IMR-90 (cell line): ENCODE measurements around the gene PPP3CB. TPM values are rescaled to one million over a fixed set of nuclear protein-coding genes. Genes with fewer than 3 reads are reported as not detected.

Source experiments
- ATAC-seq: fragments of 200-7000 bp; cut with Tn5 transposase; 2 replicates; pipeline ENCODE4 v1.9.1; 2020; ENCODE audit warnings: low read depth, mild to moderate bottlenecking, moderate library complexity
- BruUV-seq: library from RNA; stranded (reverse); fragments of 400-500 nt; replicated peaks from 2 replicates; lab custom pipeline; 2021; lab: Mats Ljungman, UMichigan
- CTCF ChIA-PET: fragments of 300-600 bp; formaldehyde crosslinking; extraction: SDS; loops from one replicate; lab custom pipeline; 2021; ENCODE audit warnings: antibody characterized with exemption; lab: Yijun Ruan, JAX
- POLR2A ChIA-PET: fragments of 300-600 bp; sonication (Branson Sonifier 250); formaldehyde crosslinking; loops from one replicate; lab custom pipeline; 2022; ENCODE audit warnings: antibody characterized with exemption; ENCODE audit not compliant: unreplicated experiment; lab: Charles Lee
- DNase-seq: peaks from one replicate; pipeline ENCODE4 v3.0.0; 2013
- H2AFZ ChIP-seq: replicated peaks from 2 replicates; pipeline ENCODE3; 2013; ENCODE audit warnings: low read length, mild to moderate bottlenecking; ENCODE audit not compliant: poor library complexity
- H2AK5ac ChIP-seq: 2 replicates; pipeline ENCODE4 v1.6.1; 2013; ENCODE audit warnings: low read depth, low read length, inconsistent platforms
- H2AK9ac ChIP-seq: replicated peaks from 2 replicates; pipeline ENCODE3; 2013; ENCODE audit warnings: mild to moderate bottlenecking, low read depth, low read length, moderate library complexity; ENCODE audit not compliant: poor library complexity
- H2BK120ac ChIP-seq: 2 replicates; pipeline ENCODE4 v1.6.1; 2013; ENCODE audit warnings: low read depth, low read length, inconsistent platforms
- H2BK15ac ChIP-seq: 3 replicates; pipeline ENCODE4 v1.6.1; 2013; ENCODE audit warnings: low read depth, low read length, inconsistent platforms
- H2BK20ac ChIP-seq: 2 replicates; pipeline ENCODE4 v1.6.1; 2013; ENCODE audit warnings: low read depth, mild to moderate bottlenecking, inconsistent platforms, low read length, moderate library complexity
- H2BK5ac ChIP-seq: 2 replicates; pipeline ENCODE4 v1.6.1; 2013; ENCODE audit warnings: mild to moderate bottlenecking, low read depth, low read length, inconsistent platforms; ENCODE audit not compliant: poor library complexity, severe bottlenecking
- H3K14ac ChIP-seq: replicated peaks from 2 replicates; pipeline ENCODE4 v1.6.1; 2013; ENCODE audit warnings: low read depth, low read length, inconsistent platforms
- H3K18ac ChIP-seq: 2 replicates; pipeline ENCODE4 v1.6.1; 2013; ENCODE audit warnings: low read depth, low read length, control low read depth
- H3K23ac ChIP-seq: 2 replicates; pipeline ENCODE4 v1.6.1; 2013; ENCODE audit warnings: low read depth, low read length, inconsistent platforms
- H3K27ac ChIP-seq: 2 replicates; pipeline ENCODE4 v1.5.1; 2013; ENCODE audit warnings: mild to moderate bottlenecking, control low read depth, low read length; ENCODE audit not compliant: insufficient read depth
- H3K27me3 ChIP-seq: 2 replicates; pipeline ENCODE4 v1.6.1; 2013; ENCODE audit warnings: low read length; ENCODE audit not compliant: control insufficient read depth, insufficient read depth
- H3K36me3 ChIP-seq: 2 replicates; pipeline ENCODE4 v1.6.1; 2013; ENCODE audit warnings: low read length, mixed read lengths; ENCODE audit not compliant: control insufficient read depth, insufficient read depth
- H3K4ac ChIP-seq: 2 replicates; pipeline ENCODE4 v1.6.1; 2013; ENCODE audit warnings: low read depth, low read length, inconsistent platforms
- H3K4me1 ChIP-seq: 2 replicates; pipeline ENCODE4 v1.6.1; 2013; ENCODE audit warnings: low read length, mixed read lengths; ENCODE audit not compliant: control insufficient read depth, insufficient read depth
- H3K4me2 ChIP-seq: 2 replicates; pipeline ENCODE4 v1.6.1; 2013; ENCODE audit warnings: low read depth, mild to moderate bottlenecking, control low read depth, low read length, moderate library complexity
- H3K4me3 ChIP-seq: 2 replicates; pipeline ENCODE4 v1.5.1; 2013; ENCODE audit warnings: low read depth, mild to moderate bottlenecking, control low read depth, low read length, moderate library complexity; ENCODE audit not compliant: insufficient read depth
- H3K56ac ChIP-seq: 2 replicates; pipeline ENCODE4 v1.6.1; 2013; ENCODE audit warnings: low read length, inconsistent platforms; ENCODE audit not compliant: insufficient read depth; ENCODE audit errors: extremely low read depth
- H3K79me1 ChIP-seq, 2 experiments: 2 replicates each; pipeline ENCODE4 v1.6.1; 2013; ENCODE audit warnings: low read length in 2 of 2, inconsistent platforms in 1 of 2, low read depth in 1 of 2
- H3K9ac ChIP-seq: 2 replicates; pipeline ENCODE4 v1.6.1; 2013; ENCODE audit warnings: low read depth, low read length, control low read depth
- H3K9me1 ChIP-seq: 2 replicates; pipeline ENCODE4 v1.6.1; 2013; ENCODE audit warnings: low read length, inconsistent platforms; ENCODE audit not compliant: insufficient read depth
- H3K9me3 ChIP-seq: 2 replicates; pipeline ENCODE4 v1.6.1; 2013; ENCODE audit warnings: low read length; ENCODE audit not compliant: control insufficient read depth, insufficient read depth
- H4K20me1 ChIP-seq: 2 replicates; pipeline ENCODE4 v1.6.1; 2013; ENCODE audit warnings: low read length, inconsistent platforms; ENCODE audit not compliant: insufficient read depth
- H4K5ac ChIP-seq: 2 replicates; pipeline ENCODE4 v1.6.1; 2013; ENCODE audit warnings: mild to moderate bottlenecking, low read depth, low read length, control low read depth
- H4K8ac ChIP-seq, 2 experiments: 2 replicates each; pipeline ENCODE4 v1.6.1; 2013; ENCODE audit warnings: low read depth in 2 of 2, low read length in 2 of 2, control low read depth in 1 of 2, inconsistent platforms in 1 of 2
- H4K91ac ChIP-seq: 2 replicates; pipeline ENCODE4 v1.6.1; 2013; ENCODE audit warnings: low read depth, low read length, inconsistent platforms; ENCODE audit not compliant: insufficient read depth
- BHLHE40 ChIP-seq: fragments of 150-350 bp; IDR thresholded peaks from 2 replicates; pipeline ENCODE4 v1.6.1; 2016; ENCODE audit warnings: mild to moderate bottlenecking, low read depth, low read length
- CEBPB ChIP-seq: IDR thresholded peaks from 2 replicates; pipeline ENCODE4 v1.6.1; 2012; ENCODE audit warnings: low read depth, low read length, improper control_type of control experiment
- CHD1 ChIP-seq: IDR thresholded peaks from 2 replicates; pipeline ENCODE4 v1.6.1; 2012; ENCODE audit warnings: low read depth, low read length, improper control_type of control experiment
- CTCF ChIP-seq: conservative IDR thresholded peaks from 2 replicates; pipeline ENCODE4 v1.5.1; 2012; ENCODE audit warnings: mild to moderate bottlenecking, low read depth, low read length, improper control_type of control experiment
- ELK1 ChIP-seq: fragments of 150-350 bp; IDR thresholded peaks from 2 replicates; pipeline ENCODE4 v1.6.1; 2016; ENCODE audit warnings: low read depth, mild to moderate bottlenecking, low read length, moderate library complexity, borderline replicate concordance
- FOS ChIP-seq: fragments of 150-350 bp; IDR thresholded peaks from 2 replicates; pipeline ENCODE4 v1.6.1; 2016; ENCODE audit warnings: low read depth, low read length
- MAFK ChIP-seq: IDR thresholded peaks from 2 replicates; pipeline ENCODE4 v1.6.1; 2012; ENCODE audit warnings: low read depth, low read length, improper control_type of control experiment
- MAZ ChIP-seq: IDR thresholded peaks from 2 replicates; pipeline ENCODE4 v1.6.1; 2012; ENCODE audit warnings: low read depth, mild to moderate bottlenecking, low read length, improper control_type of control experiment, moderate library complexity, borderline replicate concordance
- MXI1 ChIP-seq: IDR thresholded peaks from 2 replicates; pipeline ENCODE4 v1.6.1; 2012; ENCODE audit warnings: low read depth, mild to moderate bottlenecking, low read length, moderate library complexity, borderline replicate concordance
- NFE2L2 ChIP-seq: fragments of 150-350 bp; IDR thresholded peaks from 2 replicates; pipeline ENCODE4 v1.6.1; 2016; ENCODE audit warnings: low read depth, mild to moderate bottlenecking, low read length
- POLR2A ChIP-seq: IDR thresholded peaks from 2 replicates; pipeline ENCODE4 v1.6.1; 2012; ENCODE audit warnings: mild to moderate bottlenecking, low read depth, low read length
- RAD21 ChIP-seq: IDR thresholded peaks from 2 replicates; pipeline ENCODE4 v1.6.1; 2012; ENCODE audit warnings: low read length, improper control_type of control experiment
- RCOR1 ChIP-seq: IDR thresholded peaks from 2 replicates; pipeline ENCODE4 v1.6.1; 2012; ENCODE audit warnings: mild to moderate bottlenecking, low read length, improper control_type of control experiment; ENCODE audit not compliant: insufficient replicate concordance
- RFX5 ChIP-seq: IDR thresholded peaks from 2 replicates; pipeline ENCODE4 v1.8.0; 2012; ENCODE audit warnings: low read depth, mild to moderate bottlenecking, low read length, moderate library complexity
- SMC3 ChIP-seq: fragments of 150-350 bp; IDR thresholded peaks from 2 replicates; pipeline ENCODE4 v1.6.1; 2016; ENCODE audit warnings: low read depth, mild to moderate bottlenecking, antibody characterized with exemption, low read length, moderate library complexity
- USF2 ChIP-seq: fragments of 150-350 bp; IDR thresholded peaks from 2 replicates; pipeline ENCODE4 v1.6.1; 2017; ENCODE audit warnings: mild to moderate bottlenecking, antibody characterized with exemption, low read length, low read depth
- WGBS, 2 experiments: methylation state at CpG; one replicate each; pipeline versions ENCODE4 v1.1.5 to v1.1.7; 2013; ENCODE audit warnings: missing lambda C conversion rate in 2 of 2; ENCODE audit not compliant: insufficient read length in 1 of 2; ENCODE audit errors: extremely low coverage in 2 of 2; 5-methylcytosine and 5-hydroxymethylcytosine counted together
- dilution Hi-C: fragments of 300-500 bp; cut with HindIII; formaldehyde crosslinking; loops from one replicate; pipeline ENCODE4 v1.14.3; 2018; ENCODE audit warnings: low sequenced_read_pairs; ENCODE audit not compliant: unreplicated experiment
- in situ Hi-C: fragments of 300-500 bp; cut with MboI; formaldehyde crosslinking; loops from 3 replicates; pipeline ENCODE4 v1.14.3; 2019; ENCODE audit warnings: low sequenced_read_pairs, inconsistent platforms, mixed read lengths
- intact Hi-C: fragments of 100-400 bp; cut with micrococcal nuclease; formaldehyde crosslinking; loops from 2 replicates; pipeline ENCODE4 v1.10.0; 2022
- polyA plus RNA-seq, 3 experiments: library from polyadenylated mRNA; depleted of rRNA; stranded (reverse); fragments of >200 nt; gene quantifications; 2 replicates each; pipeline ENCODE4 v1.2.3, GENCODE V29; 2012; ENCODE audit warnings: low replicate concordance in 1 of 3
- total RNA-seq: library from RNA; depleted of rRNA; stranded (reverse); fragments of >200 nt; gene quantifications from 2 replicates; pipeline ENCODE4 v1.2.3, GENCODE V29; 2012

Gene PPP3CB
- total and polyA plus RNA-seq, 2 of the 4 experiments (the other 2 are of a cell fraction) = 22.9 to 36.4 TPM

- Histone ChIP-seq H2BK5ac (no peak overlapping the region), H3K27ac (no peak overlapping the region), H3K14ac (no peak overlapping the region), H4K20me1 (no peaks in the 10 kb centered on the region), H3K36me3 (peaks cover 11% of the 10 kb centered on the region), H3K27me3 (no peaks in the 10 kb centered on the region), H3K9ac (no peak overlapping the region), H4K91ac (no peak overlapping the region), H3K9me1 (peaks cover 6% of the 10 kb centered on the region; the same call in 1 of the 2 replicates), H3K4ac (no peak overlapping the region), H2BK15ac (no peak overlapping the region), H2BK120ac (no peak overlapping the region), H3K9me3 (no peaks in the 10 kb centered on the region), H3K79me1 (peaks cover 0 to 10% of the 10 kb centered on the region in 2 experiments; a peak in 2 of 4 replicates), H2AK5ac (no peak overlapping the region), H4K8ac (no peak overlapping the region), H4K5ac (no peak overlapping the region), H3K18ac (no peak overlapping the region), H3K4me2 (no peak overlapping the region), H3K23ac (no peak overlapping the region), H3K56ac (no peak overlapping the region), H3K4me3 (no peak overlapping the region), H2AFZ (no peak overlapping the region), H3K4me1 (no peaks in the 10 kb centered on the region), H2BK20ac (no peak overlapping the region), H2AK9ac (no peak overlapping the region)
- POLR2A ChIA-PET = no interaction called here
- CTCF ChIA-PET = no interaction called here
- intact Hi-C loops (no loop called here), in situ Hi-C loops (no loop called here), dilution Hi-C loops (no loop called here)
- no TSS peak for BruUV-seq
- DNase-seq = no peak
- no peak for ATAC-seq
- no CpG with 5 or more reads among the region's 1 CpG for WGBS, 2 experiments
- TF ChIP-seq CTCF (no peak), NFE2L2 (no peak), MXI1 (no peak), CHD1 (no peak), MAZ (no peak), FOS (no peak), SMC3 (no peak), ELK1 (no peak), CEBPB (no peak), POLR2A (no peak), MAFK (no peak), RCOR1 (no peak), USF2 (no peak), RFX5 (no peak), BHLHE40 (no peak), RAD21 (no peak)
Measured at GRCh38 chr10:73444457-73444856, 51.4 kb downstream of the PPP3CB start.
